GM13976 (cell line): ENCODE data around the gene ABI2.

ENCODE experiments used
- DNase-seq: peaks from one replicate; pipeline ENCODE4 v3.0.0; 2012; ENCODE audit warnings: low spot score
- in situ Hi-C: fragments of 300-500 bp; cut with MboI; formaldehyde crosslinking; loops from one replicate; pipeline ENCODE4 v1.12.0; 2022; ENCODE audit warnings: low sequenced_read_pairs, mixed read lengths, inconsistent platforms; ENCODE audit not compliant: unreplicated experiment
- TF ChIP-seq, protein P1 (sequence below): IDR thresholded peaks from 2 replicates; pipeline ENCODE4 v1.5.1; 2012; ENCODE audit warnings: borderline replicate concordance, mild to moderate bottlenecking; ENCODE audit not compliant: insufficient read depth; ENCODE audit errors: extremely low read depth, missing control alignments, control extremely low read depth

ABI2 gene

DNA sequence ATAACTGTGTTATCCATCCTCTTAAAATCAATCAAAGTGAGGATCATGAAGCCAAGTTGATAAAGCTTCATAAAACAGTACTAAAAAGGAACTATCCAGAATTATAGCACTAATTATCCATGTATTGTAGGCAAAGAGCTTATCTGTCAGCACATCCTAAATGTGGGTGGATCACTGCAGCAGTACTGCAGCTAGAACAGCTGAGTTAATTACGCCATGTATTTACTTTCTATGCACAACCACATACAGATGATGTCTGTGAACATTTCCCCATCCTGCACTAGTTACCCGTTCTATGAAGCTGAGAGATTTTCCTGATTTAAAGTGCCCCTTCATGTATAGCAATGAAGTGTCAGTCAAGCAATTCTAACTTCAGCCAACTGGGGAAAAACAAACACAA is 110.3 kb downstream of the ABI2 start:
- no peak for DNase-seq
- TF ChIP-seq, protein P1, sequence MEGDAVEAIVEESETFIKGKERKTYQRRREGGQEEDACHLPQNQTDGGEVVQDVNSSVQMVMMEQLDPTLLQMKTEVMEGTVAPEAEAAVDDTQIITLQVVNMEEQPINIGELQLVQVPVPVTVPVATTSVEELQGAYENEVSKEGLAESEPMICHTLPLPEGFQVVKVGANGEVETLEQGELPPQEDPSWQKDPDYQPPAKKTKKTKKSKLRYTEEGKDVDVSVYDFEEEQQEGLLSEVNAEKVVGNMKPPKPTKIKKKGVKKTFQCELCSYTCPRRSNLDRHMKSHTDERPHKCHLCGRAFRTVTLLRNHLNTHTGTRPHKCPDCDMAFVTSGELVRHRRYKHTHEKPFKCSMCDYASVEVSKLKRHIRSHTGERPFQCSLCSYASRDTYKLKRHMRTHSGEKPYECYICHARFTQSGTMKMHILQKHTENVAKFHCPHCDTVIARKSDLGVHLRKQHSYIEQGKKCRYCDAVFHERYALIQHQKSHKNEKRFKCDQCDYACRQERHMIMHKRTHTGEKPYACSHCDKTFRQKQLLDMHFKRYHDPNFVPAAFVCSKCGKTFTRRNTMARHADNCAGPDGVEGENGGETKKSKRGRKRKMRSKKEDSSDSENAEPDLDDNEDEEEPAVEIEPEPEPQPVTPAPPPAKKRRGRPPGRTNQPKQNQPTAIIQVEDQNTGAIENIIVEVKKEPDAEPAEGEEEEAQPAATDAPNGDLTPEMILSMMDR: no peak
- in situ Hi-C loops: loop anchor here (25.0 kb wide), 2 partner anchors 201 to 851 kb away; partner anchors contain the start of gene CYP20A1

- TF ChIP-seq, protein P1: no peak
- in situ Hi-C loops: loop anchor here (25.0 kb wide), 2 partner anchors 203 to 853 kb away; partner anchors contain the start of gene CYP20A1
- DNase-seq: no peak
Observed at GRCh38 chr2:203440671-203441070, 112.5 kb downstream of the ABI2 start.

- in situ Hi-C loops: loop anchor here (25.0 kb wide), 2 partner anchors 204 to 854 kb away; partner anchors contain the start of gene CYP20A1
- DNase-seq: no peak
- TF ChIP-seq, protein P1: no peak
Observed at GRCh38 chr2:203441463-203441862, 113.3 kb downstream of the ABI2 start.

- TF ChIP-seq, protein P1: no peak
- no peak for DNase-seq
- in situ Hi-C loops: loop anchor here (25.0 kb wide), 2 partner anchors 205 to 855 kb away; partner anchors contain the start of gene CYP20A1
Observed at GRCh38 chr2:203442463-203442862, 114.3 kb downstream of the ABI2 start.

GRCh38 chr2:203444738-203445137 is 116.5 kb downstream of the ABI2 start:
- no peak for DNase-seq
- TF ChIP-seq, protein P1: no peak
- in situ Hi-C loops: loop anchor here (25.0 kb wide), 2 partner anchors 207 to 857 kb away; partner anchors contain the start of gene CYP20A1

DNA sequence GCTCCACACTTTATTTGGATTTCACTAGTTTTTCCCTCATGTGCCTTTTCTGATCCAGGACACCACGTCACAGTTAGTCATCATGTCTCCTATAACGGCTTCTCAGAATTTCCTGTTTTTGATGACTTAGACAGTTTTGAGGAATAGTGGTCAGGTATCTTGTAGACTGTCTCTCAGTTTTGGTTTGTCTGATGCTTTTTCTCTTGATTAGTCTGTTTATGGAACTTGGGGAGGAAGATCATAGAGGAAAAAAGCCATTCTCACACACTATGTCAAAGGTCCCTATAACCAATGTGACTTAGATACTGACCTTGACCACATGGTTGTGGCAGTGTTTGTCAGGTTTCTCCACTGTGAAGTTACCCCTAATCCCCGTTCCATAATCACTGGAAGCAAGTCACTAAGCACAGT is 117.9 kb downstream of the ABI2 start:
- DNase-seq: no peak
- in situ Hi-C loops: loop anchor here (25.0 kb wide), 2 partner anchors 209 to 859 kb away; partner anchors contain the start of gene CYP20A1
- TF ChIP-seq, protein P1: no peak
